ENCODE measurements around the gene NOS3.
"Not testable (repeated sequence)": the region's sequence is repeated elsewhere in the genome, so short reads cannot be mapped to it uniquely, and the experiment has no call there.

NOS3 gene

GRCh38 chr7:151008511-151009323, 17.9 kb downstream of the NOS3 start:
- no peaks in the 10 kb centered on the region for H3K27me3 ChIP-seq (ENCODE audit: control insufficient read depth, insufficient read depth, low read length)
- no peaks in the 10 kb centered on the region for H3K36me3 ChIP-seq (ENCODE audit: control insufficient read depth, insufficient read depth, low read length)
- peak overlapping the region; percentile 15 for H3K9ac ChIP-seq (ENCODE audit: low read length)
- H3K9me3 ChIP-seq (ENCODE audit: control insufficient read depth, insufficient read depth, low read depth, low read length), result no peaks in the 10 kb centered on the region
- peak overlapping the region; percentile 23 for H3K4me3 ChIP-seq (ENCODE audit: low read depth, low read length)
- peaks cover 44% of the 10 kb centered on the region for H3K4me1 ChIP-seq (ENCODE audit: control insufficient read depth, insufficient read depth, low read length)
- H3K27ac ChIP-seq (ENCODE audit: low read depth, low read length), result no peak overlapping the region

GRCh38 chr7:151009327-151010036, 18.7 kb downstream of the NOS3 start:
- Histone ChIP-seq H3K9me3 (ENCODE audit: control insufficient read depth, insufficient read depth, low read depth, low read length) (no peaks in the 10 kb centered on the region), H3K27ac (ENCODE audit: low read depth, low read length) (no peak overlapping the region), H3K9ac (ENCODE audit: low read length) (no peak overlapping the region), H3K36me3 (ENCODE audit: control insufficient read depth, insufficient read depth, low read length) (no peaks in the 10 kb centered on the region), H3K27me3 (ENCODE audit: control insufficient read depth, insufficient read depth, low read length) (no peaks in the 10 kb centered on the region), H3K4me3 (ENCODE audit: low read depth, low read length) (peak overlapping the region; percentile 39; the same call in 1 of the 2 replicates), H3K4me1 (ENCODE audit: control insufficient read depth, insufficient read depth, low read length) (peaks cover 50% of the 10 kb centered on the region)

GRCh38 chr7:151010037-151010306, 19.2 kb downstream of the NOS3 start:
- H3K4me3 ChIP-seq (ENCODE audit: low read depth, low read length), result peak overlapping the region; percentile 39; the same call in 1 of the 2 replicates
- no peaks in the 10 kb centered on the region for H3K9me3 ChIP-seq (ENCODE audit: control insufficient read depth, insufficient read depth, low read depth, low read length)
- H3K27ac ChIP-seq (ENCODE audit: low read depth, low read length), result no peak overlapping the region
- H3K27me3 ChIP-seq (ENCODE audit: control insufficient read depth, insufficient read depth, low read length), result no peaks in the 10 kb centered on the region
- peaks cover 50% of the 10 kb centered on the region for H3K4me1 ChIP-seq (ENCODE audit: control insufficient read depth, insufficient read depth, low read length)
- no peaks in the 10 kb centered on the region for H3K36me3 ChIP-seq (ENCODE audit: control insufficient read depth, insufficient read depth, low read length)
- H3K9ac ChIP-seq (ENCODE audit: low read length), result peak overlapping the region; percentile 19

GRCh38 chr7:151010307-151011096, 19.7 kb downstream of the NOS3 start:
- Histone ChIP-seq H3K9me3 (ENCODE audit: control insufficient read depth, insufficient read depth, low read depth, low read length) (no peaks in the 10 kb centered on the region), H3K27ac (ENCODE audit: low read depth, low read length) (peak overlapping the region; percentile 0; the same call in 1 of the 2 replicates), H3K36me3 (ENCODE audit: control insufficient read depth, insufficient read depth, low read length) (no peaks in the 10 kb centered on the region; the same call in 1 of the 2 replicates), H3K27me3 (ENCODE audit: control insufficient read depth, insufficient read depth, low read length) (no peaks in the 10 kb centered on the region), H3K9ac (ENCODE audit: low read length) (peak overlapping the region; percentile 36), H3K4me3 (ENCODE audit: low read depth, low read length) (peak overlapping the region; percentile 39), H3K4me1 (ENCODE audit: control insufficient read depth, insufficient read depth, low read length) (peaks cover 50% of the 10 kb centered on the region)

GRCh38 chr7:151011097-151011409, 20.2 kb downstream of the NOS3 start:
- Histone ChIP-seq H3K9ac (ENCODE audit: low read length) (peak overlapping the region; percentile 36), H3K4me3 (ENCODE audit: low read depth, low read length) (peak overlapping the region; percentile 39; the same call in 1 of the 2 replicates), H3K27ac (ENCODE audit: low read depth, low read length) (no peak overlapping the region; the same call in 1 of the 2 replicates)

GRCh38 chr7:151011616-151012015, 20.8 kb downstream of the NOS3 start:
- not testable (repeated sequence) for H3K36me3 ChIP-seq (ENCODE audit: control insufficient read depth, insufficient read depth, low read length); H3K9ac ChIP-seq (ENCODE audit: low read length); H3K27ac ChIP-seq (ENCODE audit: low read depth, low read length); H3K9me3 ChIP-seq (ENCODE audit: control insufficient read depth, insufficient read depth, low read depth, low read length); H3K27me3 ChIP-seq (ENCODE audit: control insufficient read depth, insufficient read depth, low read length); H3K4me3 ChIP-seq (ENCODE audit: low read depth, low read length)
- peaks cover 50% of the 10 kb centered on the region for H3K4me1 ChIP-seq (ENCODE audit: control insufficient read depth, insufficient read depth, low read length)

More at GRCh38 chr7:151011097-151011409, 20.2 kb downstream of the NOS3 start:
- Histone ChIP-seq H3K9me3 (ENCODE audit: control insufficient read depth, insufficient read depth, low read depth, low read length) (no peaks in the 10 kb centered on the region), H3K27me3 (ENCODE audit: control insufficient read depth, insufficient read depth, low read length) (no peaks in the 10 kb centered on the region), H3K36me3 (ENCODE audit: control insufficient read depth, insufficient read depth, low read length) (no peaks in the 10 kb centered on the region; the same call in 1 of the 2 replicates), H3K4me1 (ENCODE audit: control insufficient read depth, insufficient read depth, low read length) (peaks cover 50% of the 10 kb centered on the region)

GRCh38 chr7:151012031-151012692, 21.3 kb downstream of the NOS3 start:
- Histone ChIP-seq H3K27ac (ENCODE audit: low read depth, low read length) (no peak overlapping the region), H3K4me1 (ENCODE audit: control insufficient read depth, insufficient read depth, low read length) (peaks cover 51% of the 10 kb centered on the region), H3K9me3 (ENCODE audit: control insufficient read depth, insufficient read depth, low read depth, low read length) (no peaks in the 10 kb centered on the region), H3K9ac (ENCODE audit: low read length) (no peak overlapping the region), H3K36me3 (ENCODE audit: control insufficient read depth, insufficient read depth, low read length) (no peaks in the 10 kb centered on the region; the same call in 1 of the 2 replicates), H3K4me3 (ENCODE audit: low read depth, low read length) (no peak overlapping the region; the same call in 1 of the 2 replicates), H3K27me3 (ENCODE audit: control insufficient read depth, insufficient read depth, low read length) (peaks cover 3% of the 10 kb centered on the region)

- H3K9ac ChIP-seq (ENCODE audit: low read length), result peak overlapping the region; percentile 14
- H3K27me3 ChIP-seq (ENCODE audit: control insufficient read depth, insufficient read depth, low read length), result peaks cover 11% of the 10 kb centered on the region
- no peak overlapping the region for H3K27ac ChIP-seq (ENCODE audit: low read depth, low read length)
- H3K4me3 ChIP-seq (ENCODE audit: low read depth, low read length), result peak overlapping the region; percentile 49
- H3K9me3 ChIP-seq (ENCODE audit: control insufficient read depth, insufficient read depth, low read depth, low read length), result no peaks in the 10 kb centered on the region
- peaks cover 51% of the 10 kb centered on the region for H3K4me1 ChIP-seq (ENCODE audit: control insufficient read depth, insufficient read depth, low read length)
- no peaks in the 10 kb centered on the region; the same call in 1 of the 2 replicates for H3K36me3 ChIP-seq (ENCODE audit: control insufficient read depth, insufficient read depth, low read length)
Observed at GRCh38 chr7:151012911-151013347, 22.1 kb downstream of the NOS3 start.

GRCh38 chr7:151013356-151013732, 22.5 kb downstream of the NOS3 start:
- no peaks in the 10 kb centered on the region; the same call in 1 of the 2 replicates for H3K36me3 ChIP-seq (ENCODE audit: control insufficient read depth, insufficient read depth, low read length)
- H3K4me1 ChIP-seq (ENCODE audit: control insufficient read depth, insufficient read depth, low read length), result peaks cover 50% of the 10 kb centered on the region
- H3K27me3 ChIP-seq (ENCODE audit: control insufficient read depth, insufficient read depth, low read length), result peaks cover 15% of the 10 kb centered on the region
- H3K27ac ChIP-seq (ENCODE audit: low read depth, low read length), result no peak overlapping the region
- peak overlapping the region; percentile 64 for H3K4me3 ChIP-seq (ENCODE audit: low read depth, low read length)
- no peaks in the 10 kb centered on the region for H3K9me3 ChIP-seq (ENCODE audit: control insufficient read depth, insufficient read depth, low read depth, low read length)
- peak overlapping the region; percentile 14 for H3K9ac ChIP-seq (ENCODE audit: low read length)

GRCh38 chr7:151013733-151014497, 23.1 kb downstream of the NOS3 start:
- Histone ChIP-seq H3K9me3 (ENCODE audit: control insufficient read depth, insufficient read depth, low read depth, low read length) (no peaks in the 10 kb centered on the region), H3K4me1 (ENCODE audit: control insufficient read depth, insufficient read depth, low read length) (peaks cover 51% of the 10 kb centered on the region), H3K4me3 (ENCODE audit: low read depth, low read length) (peak overlapping the region; percentile 64), H3K27me3 (ENCODE audit: control insufficient read depth, insufficient read depth, low read length) (peaks cover 20% of the 10 kb centered on the region), H3K36me3 (ENCODE audit: control insufficient read depth, insufficient read depth, low read length) (no peaks in the 10 kb centered on the region; the same call in 1 of the 2 replicates), H3K9ac (ENCODE audit: low read length) (peak overlapping the region; percentile 44), H3K27ac (ENCODE audit: low read depth, low read length) (no peak overlapping the region)

Data from HUES6 (cell line).